Middle frontal gyrus (tissue), 1 donor: Measurements from ENCODE around the gene SCD.

Experiments
- DNase-seq: peaks from one replicate; pipeline ENCODE4 v3.0.0-alpha.2; 2015; ENCODE audit warnings: low spot score; ENCODE audit errors: extremely low spot score

Gene SCD

GRCh38 chr10:100396605-100397004 is 49.6 kb downstream of the SCD start:
- no peak for DNase-seq

GRCh38 chr10:100401631-100402328 is 54.7 kb downstream of the SCD start:
- DNase-seq: no peak

- no peak for DNase-seq
These were observed 56.7 kb downstream of the SCD start for GRCh38 chr10:100403734-100404133.

GRCh38 chr10:100413173-100413572 is 66.1 kb downstream of the SCD start:
- no peak for DNase-seq
